SIG-M5 treated with dmso at 0.1 percent for 504 hours (cell line): Measurements from ENCODE around the gene TMEM94.
"Not testable (repeated sequence)": the region's sequence is repeated elsewhere in the genome, so short reads cannot be mapped to it uniquely, and the experiment has no call there.

Source experiments
- DNase-seq: peaks from one replicate; lab custom pipeline; 2025; ENCODE audit not compliant: unreplicated experiment; lab: John Stamatoyannopoulos, UW

TMEM94 gene

DNA sequence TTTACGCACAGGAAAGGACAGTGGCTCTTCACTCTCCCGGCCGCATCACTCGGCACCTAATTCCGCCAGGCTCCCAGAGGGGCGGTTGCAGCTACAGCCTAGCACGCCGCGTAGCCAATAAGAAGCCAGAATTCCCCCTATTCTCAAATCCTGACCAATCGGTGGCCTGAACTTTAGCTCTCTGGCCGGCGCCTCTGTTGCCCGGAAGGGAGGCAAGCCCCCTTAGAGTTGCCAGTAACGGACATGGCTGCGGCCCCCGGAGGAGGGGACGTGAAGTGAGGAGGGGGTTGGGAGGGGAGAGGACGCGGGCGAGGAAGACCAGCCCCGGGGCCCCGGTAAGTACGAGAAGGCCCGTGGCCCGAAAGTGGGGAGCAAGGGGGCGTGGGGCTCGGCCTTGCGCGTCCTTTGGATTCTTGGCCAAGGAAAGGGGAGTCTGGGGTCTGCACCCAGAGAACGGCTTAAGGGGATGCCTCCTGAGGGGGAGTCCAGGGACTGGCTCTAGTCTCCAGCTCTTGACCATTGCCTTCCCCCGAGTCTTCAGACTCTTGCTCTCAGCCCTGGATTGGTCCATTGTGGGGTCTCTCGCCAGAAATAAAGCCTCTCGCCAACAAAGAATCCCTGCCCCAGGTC lies at the start of gene TMEM94:
Gene TMEM94, plus strand, starts transcription at position 219 of the 630 bp plus-strand sequence. CDS start 15,271 bp downstream, outside the sequence.
- DNase-seq, result peak; percentile 99

DNA sequence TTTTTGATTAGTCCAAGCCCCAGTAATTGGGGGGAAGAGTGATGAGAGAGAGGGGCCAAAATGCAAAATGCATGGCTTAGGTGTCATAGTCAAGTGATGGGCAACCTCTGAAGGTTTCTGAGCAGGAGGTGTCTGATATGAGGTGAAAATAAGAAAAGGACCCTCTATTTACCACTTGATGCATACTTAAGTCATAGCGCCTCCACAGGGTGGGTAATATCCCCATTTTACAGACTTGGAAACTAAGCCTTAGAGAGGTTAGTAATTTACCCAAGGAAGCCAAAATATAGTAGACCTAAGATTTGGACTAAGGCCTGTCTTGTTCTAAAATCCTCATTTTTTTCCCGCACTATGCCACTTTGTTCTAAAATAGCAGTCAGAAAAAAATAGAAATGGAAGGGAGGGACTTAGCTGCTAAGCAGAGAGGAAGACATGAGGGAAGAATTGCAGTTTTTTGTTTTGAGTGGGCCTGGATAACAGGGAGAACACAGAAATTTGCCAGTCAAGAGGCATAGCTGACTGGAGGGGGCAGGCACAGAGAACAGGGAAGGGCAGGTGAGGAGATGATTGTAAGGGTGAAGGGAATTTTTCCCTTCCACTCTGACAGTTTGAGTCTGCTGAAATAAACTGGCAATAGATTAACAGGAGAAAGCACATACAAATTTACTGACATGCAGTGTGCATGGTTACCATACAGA lies 48.6 kb upstream of the TMEM94 start:
- no peak for DNase-seq

DNA sequence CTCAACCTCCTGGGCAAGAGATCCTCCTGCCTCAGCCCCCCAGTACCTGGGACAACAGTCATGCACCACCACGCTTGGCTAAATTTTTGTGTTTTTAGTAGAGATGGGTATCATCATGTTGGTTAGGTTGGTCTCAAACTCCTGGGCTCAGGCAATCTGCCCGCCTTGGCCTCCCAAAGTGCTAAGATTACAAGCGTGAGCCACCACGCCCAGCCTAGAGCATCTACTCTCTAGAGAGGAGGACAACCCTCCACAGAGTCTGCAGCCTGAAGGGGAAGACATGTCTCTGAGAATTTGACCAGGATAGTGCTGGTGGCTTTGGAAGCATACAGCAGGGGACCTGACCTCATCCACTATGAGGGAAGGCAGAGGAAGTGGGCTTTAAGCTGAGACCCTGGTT lies 46.3 kb upstream of the TMEM94 start:
- DNase-seq, result no peak

DNA sequence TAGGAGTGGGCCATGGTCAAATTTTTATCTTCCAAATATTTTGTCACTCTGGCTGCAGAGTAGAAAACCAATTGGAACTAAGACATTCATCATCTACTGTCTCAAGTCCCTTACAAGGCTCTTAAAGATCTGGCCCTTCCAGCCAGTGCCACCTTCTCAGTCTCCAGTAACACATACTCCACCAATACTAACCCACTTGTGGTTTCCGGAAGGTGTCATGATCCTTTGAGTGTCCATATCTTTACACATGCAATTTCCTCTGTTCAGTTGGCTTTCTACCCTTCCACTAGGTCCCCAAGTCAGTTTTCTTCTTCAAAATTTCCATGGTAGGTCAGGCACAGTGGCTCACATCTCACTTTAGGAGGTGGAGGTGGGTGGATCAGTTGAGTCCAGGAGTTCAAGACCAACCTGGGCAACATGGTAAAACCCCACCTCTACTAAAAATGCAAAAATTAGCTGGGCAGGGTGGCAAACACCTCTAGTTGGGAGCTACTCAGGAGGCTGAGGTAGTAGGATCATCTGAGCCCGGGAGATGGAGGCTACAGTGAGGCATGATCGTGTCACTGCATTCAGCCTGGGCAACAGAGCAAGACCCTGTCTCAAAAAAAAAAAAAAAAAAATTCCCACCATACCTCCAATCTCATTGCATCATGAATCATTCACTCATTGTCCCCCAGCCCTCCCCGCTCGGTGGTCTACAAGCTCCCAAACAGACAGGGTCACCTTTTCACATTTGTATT lies 44.9 kb upstream of the TMEM94 start:
- DNase-seq, result no peak

DNA sequence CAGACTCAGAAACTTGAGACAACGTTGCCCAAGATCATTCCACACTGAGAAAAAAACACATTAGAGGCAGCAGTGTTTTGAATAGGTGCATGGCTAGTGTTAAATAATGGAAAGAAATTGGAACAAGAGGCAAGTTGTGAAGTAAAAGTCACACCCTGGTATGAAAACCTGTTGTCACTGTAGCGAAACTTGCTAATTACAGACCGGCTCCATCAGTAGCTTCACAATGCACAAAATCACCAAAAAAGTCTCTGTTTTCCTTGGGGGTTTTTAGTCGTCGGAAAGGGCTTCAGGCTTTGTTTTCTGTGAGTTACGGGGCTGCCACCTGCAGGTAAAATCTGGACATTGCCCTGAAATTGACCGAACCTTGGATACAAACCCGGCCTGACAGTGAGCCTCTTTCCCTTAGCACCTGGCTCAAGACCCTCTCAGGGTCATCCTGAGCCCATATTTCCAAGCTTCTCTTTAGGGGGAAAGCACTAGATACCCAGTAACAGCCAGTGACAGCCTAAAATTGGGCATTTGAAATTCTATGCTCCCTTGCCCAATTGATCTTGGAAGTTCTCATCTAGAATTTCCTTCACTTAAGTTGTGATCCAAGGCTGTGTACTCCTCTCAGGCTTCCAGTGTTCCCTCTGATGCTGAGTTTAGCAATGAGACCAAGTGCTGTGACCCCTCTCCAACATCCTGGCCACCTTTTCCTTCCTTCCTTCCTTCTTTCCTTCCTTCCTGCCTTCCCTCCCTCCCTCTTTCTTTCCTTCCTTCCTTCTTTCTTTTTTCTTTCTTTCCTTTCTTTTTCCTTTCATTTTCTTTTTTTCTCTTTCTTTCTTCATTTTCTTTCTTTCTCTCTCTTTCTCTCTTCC lies 43.7 kb upstream of the TMEM94 start:
- peak; percentile 83 for DNase-seq

DNA sequence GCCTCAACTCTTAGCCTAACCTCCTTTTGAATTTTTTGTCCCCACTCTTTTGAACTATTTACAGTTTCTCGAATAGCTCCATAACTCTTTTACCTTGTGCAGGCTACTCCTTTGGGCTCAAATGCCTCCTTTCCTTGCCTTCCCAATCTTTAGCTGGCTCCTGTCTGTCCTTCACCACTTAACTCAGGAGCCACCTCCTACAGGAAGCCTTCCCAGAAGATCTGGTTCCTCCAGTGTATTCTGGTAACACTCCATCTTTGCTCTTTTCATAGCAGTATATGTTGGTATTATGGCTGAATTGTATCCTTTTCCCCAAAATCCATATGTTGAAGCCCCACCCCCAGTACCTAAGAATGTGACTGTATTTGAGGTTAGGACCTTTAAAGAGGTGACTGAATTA lies 41.9 kb upstream of the TMEM94 start:
- DNase-seq, result no peak

DNA sequence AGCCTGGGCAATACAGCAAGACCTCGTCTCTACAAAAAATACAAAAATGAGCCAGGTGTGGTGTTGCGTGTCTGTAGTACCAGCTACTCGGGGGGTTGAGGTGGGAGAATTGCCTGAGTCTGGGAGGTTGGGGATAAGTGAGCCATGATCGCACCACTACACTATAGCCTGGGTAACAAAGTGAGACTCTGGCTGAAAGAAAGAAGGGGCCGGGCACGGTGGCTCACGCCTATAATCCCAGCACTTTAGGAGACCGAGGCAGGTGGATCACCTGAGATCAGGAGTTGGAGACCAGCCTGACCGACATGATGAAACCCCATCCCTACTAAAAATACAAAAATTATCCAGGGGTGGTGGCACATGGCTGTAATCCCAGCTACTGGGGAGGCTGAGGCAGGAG lies 40.4 kb upstream of the TMEM94 start:
- DNase-seq, result no peak

DNA sequence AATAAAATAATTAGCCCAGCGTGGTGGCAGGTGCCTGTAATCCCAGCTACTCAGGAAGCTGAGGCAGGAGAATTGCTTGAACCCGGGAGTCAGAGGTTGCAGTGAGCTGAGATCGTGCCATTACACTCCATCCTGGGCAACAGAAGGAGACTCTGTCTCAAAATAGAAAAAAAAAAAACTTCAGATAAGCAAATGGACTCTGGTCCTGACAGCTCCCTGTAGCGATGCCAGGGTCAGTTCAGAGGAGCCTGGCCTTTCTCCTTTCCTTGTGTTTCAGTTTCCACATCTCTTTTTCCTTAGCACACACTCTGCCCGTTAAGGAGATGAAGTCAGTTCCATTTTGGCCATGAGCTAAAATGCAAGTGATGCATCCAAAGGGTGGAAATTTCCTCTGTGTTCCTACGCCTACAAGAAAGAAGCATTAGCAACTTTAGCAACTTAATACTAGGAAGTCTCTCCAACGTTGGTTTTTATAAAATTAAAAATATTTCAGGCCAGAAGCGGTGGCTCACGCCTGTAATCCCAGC lies 39.3 kb upstream of the TMEM94 start:
- DNase-seq, result no peak

DNA sequence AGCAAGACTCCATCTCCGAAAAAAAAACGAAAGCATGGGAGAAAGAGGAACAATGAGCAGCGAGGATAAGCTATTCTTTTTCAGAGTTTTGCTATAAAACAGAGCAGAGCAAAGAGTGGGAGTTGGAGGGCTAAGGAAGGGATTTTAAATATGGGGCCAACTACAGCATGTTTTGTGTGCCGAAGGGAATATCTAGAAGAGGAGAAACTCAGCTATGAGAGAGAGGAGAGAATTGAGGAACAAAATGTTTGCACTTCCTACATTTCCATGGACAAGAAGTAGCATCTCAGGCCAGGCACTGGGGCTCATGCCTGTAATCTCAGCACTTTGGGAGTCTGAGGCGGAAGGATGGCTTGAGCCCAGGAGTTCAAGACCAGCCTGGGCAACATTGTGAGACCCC lies 37.9 kb upstream of the TMEM94 start:
- no peak for DNase-seq

DNA sequence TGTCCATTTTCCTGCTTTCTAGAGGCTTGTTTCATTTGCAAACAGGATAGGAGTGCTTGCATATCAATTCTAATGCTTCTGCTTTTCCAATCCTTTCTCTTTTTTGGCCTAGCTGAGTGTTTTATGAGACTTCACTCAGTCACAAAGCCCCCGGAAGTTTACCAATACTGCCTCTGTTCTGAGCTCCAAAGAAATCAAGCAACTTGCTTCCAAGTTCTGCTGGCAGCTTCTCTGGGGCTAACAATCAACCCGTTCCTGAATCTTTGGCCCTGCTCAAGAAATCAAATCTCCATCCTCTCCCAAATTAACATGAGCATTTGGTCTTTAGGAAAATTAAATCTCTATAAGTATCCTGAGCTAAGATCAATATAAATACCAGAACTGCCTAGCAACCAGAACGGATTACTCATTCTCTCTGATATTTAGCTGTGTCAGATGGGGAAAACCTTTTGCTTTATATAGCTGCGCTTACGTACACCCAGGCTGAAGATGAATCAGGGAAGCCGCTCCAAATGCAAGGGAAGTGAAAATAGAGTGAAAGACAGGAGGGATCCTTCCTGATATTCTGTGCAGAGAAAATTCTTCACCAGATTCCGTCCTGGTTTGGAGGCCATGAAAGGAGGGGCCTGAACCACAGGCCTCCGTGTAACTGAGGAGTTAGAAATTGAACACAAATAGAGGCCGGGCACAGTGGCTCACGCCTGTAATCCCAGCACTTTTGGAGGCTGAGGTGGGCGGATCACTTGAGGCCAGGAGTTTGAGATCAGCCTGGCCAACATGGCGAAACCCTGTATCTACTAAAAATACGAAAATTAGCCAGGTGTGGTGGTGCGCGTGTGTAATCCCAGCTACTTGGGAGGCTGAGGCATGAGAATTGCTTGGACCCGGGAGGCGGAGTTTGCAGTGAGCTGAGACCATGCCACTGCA lies 27.6 kb upstream of the TMEM94 start:
- peak; percentile 88 for DNase-seq

DNA sequence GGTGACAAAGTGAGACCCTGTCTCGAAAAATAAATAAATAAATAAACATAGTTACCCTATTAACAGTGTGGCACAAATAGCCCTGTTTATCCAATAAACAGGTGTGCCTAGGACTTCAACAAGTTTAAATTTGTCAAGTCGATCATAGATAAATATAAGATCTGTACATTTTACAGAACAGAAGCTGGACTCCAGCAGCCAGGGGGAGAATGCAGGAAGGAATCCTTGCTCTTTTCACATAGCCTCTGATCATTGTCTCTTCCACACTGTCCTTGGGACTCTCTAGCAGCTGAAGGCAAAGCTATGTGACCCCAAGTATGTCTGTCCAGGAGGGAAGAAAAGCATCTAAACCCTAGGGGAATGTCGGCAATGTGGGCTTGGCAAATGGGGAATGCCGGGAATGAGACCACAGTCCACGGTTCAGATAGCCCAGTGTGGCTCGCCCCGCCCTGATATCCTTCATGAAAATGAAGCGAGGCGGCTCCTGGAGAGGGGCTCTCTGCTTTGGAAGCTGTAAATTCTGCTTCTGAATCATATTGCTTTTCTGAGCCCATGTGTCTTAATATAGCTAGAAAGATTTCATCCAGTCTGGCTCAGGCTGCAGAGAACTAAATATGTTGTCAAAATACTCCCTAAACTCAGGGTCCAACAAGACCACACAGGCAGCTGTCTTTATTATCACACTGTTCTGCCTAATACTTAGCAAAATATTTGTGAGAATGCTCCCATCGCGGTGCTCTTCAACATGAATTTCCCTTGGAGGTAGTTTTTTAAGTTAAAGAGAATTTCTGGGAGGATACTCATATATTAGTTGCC lies 26.1 kb upstream of the TMEM94 start:
- no peak for DNase-seq

DNA sequence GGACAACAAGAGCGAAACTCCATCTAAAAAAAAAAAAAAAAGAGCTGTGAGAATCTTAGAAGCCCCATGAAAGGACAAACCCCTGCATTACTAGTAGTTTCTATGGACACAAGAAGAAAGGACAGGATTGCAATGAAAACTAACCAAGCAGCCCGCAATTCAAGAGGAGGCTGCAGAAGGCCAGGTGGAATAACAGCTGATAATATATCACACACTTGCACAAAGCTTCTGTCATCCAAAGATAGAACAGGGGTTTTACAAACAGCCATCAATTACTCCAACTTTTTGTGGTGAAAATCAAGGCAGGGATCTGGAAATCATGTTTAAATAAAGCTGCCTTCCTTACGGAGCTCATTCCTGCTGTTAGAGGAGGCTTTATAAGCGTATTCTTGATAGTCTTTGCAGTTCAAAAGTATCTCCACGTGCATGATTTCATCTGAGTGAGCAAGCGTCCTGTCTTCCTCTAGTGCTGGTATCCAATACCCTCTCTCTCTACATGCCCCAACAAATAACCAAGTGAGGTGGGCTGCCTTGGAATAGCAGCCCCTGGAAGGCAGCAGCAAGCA lies 23.1 kb upstream of the TMEM94 start:
- DNase-seq, result no peak

DNA sequence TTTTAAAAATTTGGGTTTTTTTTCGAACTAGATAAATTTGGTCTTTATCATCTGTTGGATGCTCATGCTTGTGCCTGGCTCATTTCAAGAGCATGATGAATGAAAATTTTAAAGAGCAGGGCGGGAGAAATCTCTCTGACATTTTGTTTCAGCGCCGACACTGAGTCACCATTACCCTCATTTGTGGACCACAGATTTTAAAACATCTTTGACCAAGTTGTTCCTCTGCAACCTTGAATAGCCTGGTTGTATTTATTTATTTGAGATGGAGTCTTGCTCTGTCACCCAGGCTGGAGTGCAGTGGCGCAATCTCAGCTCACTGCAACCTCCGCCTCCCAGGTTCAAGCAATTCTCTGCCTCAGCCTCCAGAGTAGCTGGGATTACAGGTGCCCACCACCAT lies 22.0 kb upstream of the TMEM94 start:
- not testable (repeated sequence) for DNase-seq

DNA sequence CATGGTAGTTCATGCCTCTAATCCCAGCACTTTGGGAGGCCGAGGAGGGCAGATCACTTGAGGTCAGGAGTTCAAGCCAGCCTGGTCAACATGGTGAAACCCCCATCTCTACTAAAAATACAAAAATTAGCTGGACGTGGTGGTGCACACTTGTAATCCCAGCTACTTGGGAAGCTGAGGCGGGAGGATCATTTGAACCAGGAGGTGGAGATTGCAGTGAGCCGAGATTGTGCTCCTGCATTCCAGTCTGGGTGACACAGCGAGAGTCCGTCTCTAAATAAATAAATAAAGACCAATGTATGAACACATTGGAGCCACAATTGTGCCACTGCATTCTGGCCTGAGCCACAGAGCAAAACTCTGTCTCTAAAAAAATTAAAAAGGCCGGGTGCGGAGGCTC lies 19.0 kb upstream of the TMEM94 start:
- DNase-seq, result not testable (repeated sequence)

DNA sequence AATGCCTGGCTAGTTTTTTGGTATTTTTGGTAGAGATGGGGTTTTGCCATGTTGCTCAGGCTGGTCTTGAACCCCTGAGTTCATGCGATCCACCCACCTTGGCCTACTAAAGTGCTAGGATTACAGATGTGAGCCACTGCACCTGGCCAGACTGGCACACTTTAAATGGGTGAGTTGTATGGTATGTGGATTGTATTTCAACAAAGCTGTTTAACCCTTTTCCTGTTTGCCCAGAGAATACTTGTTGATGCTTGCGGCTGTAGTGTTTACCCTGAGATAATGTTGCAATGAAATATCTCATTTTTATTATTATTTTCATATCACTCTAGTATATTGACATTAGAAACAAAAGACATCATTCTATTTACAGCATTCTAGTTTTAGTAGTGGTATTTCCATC lies 17.1 kb upstream of the TMEM94 start:
- DNase-seq, result no peak

DNA sequence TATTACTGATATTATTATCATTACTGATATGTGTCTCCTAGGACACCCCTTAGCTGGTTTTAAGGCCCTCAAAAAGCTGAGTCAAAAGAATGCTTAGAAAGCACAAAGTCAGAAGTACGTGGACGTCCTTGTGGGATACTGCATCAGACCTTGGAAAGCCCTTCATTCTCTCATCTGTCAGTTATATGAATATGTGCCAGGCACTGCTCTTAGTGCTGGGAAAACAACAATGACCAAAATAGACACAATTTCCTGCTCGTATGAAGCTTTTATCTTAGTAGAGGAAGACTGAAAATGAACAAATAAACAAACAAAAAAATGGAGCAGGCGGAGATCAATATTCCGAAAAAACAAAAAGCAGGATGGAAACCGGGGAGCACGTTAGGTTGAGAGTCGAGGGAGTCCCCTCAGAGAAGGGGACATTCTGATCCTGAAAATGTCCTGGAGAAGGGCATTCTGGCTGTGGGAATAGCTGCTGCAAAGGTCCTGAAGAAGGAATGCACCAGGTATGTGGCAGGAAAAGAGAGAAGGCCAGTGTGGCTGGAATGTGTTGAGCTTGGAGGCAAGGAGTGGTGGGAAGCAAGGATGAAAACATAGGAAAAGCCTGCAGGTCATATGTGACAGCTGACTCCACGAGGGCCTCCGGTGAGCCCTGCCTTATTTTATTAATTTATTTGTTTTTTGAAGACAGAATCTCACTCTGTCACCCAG lies 15.5 kb upstream of the TMEM94 start:
- no peak for DNase-seq

DNA sequence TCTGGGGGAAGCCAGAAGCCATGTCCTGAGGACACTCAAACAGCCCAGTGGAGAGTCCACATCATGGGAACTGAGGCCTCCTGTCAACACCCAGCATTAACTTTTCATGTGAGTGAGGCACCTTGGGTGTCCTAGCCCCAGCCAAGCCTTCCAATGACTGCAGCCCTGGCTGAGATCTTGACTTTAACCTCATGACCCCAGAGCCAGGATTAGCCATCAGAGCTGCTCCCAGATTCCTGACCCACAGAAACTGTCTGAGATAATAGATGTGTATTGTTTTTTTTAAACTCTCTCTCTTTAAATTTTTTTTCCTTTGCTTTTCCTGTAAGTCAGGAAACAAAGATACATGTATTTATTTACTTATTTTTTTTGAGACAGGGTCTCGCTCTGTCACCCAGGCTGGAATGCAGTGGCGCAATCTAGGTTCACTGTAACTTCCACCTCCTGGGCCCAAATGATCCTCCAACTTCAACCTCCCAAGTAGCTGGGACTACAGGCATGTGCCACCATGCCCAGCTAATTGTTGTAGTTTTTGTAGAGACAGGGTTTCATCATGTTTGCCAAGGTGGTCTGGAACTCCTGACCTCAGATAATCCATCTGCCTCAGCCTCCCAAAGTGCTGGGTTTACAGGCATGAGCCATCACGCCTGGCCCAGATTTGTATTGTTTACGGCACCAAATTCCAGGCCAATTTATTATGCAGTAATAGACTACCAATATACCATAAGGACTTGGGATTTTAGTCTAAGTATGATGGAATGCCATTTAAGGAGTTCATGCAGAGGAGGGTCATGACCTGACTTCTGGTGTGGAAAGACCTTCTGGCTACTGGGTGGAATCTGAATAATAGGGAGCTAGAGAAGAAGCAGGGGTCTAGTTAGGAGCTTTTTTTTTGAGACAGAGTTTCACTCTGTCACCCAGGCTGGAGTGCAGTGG lies 14.0 kb upstream of the TMEM94 start:
- DNase-seq, result no peak
